Stimulated activated CD8-positive, alpha-beta memory T cell treated with anti-CD3 and anti-CD28 coated beads, Interleukin-12 subunit alpha, Interleukin-12 subunit beta, amount 100 ng/mL, for 1 hour (primary cell): Measurements from ENCODE around the gene ACSS2.

Experiments used
- DNase-seq: peaks from one replicate; pipeline ENCODE4 v3.0.0-alpha.2; 2020; ENCODE audit warnings: low read depth

Gene ACSS2, protein sequence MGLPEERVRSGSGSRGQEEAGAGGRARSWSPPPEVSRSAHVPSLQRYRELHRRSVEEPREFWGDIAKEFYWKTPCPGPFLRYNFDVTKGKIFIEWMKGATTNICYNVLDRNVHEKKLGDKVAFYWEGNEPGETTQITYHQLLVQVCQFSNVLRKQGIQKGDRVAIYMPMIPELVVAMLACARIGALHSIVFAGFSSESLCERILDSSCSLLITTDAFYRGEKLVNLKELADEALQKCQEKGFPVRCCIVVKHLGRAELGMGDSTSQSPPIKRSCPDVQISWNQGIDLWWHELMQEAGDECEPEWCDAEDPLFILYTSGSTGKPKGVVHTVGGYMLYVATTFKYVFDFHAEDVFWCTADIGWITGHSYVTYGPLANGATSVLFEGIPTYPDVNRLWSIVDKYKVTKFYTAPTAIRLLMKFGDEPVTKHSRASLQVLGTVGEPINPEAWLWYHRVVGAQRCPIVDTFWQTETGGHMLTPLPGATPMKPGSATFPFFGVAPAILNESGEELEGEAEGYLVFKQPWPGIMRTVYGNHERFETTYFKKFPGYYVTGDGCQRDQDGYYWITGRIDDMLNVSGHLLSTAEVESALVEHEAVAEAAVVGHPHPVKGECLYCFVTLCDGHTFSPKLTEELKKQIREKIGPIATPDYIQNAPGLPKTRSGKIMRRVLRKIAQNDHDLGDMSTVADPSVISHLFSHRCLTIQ

DNA sequence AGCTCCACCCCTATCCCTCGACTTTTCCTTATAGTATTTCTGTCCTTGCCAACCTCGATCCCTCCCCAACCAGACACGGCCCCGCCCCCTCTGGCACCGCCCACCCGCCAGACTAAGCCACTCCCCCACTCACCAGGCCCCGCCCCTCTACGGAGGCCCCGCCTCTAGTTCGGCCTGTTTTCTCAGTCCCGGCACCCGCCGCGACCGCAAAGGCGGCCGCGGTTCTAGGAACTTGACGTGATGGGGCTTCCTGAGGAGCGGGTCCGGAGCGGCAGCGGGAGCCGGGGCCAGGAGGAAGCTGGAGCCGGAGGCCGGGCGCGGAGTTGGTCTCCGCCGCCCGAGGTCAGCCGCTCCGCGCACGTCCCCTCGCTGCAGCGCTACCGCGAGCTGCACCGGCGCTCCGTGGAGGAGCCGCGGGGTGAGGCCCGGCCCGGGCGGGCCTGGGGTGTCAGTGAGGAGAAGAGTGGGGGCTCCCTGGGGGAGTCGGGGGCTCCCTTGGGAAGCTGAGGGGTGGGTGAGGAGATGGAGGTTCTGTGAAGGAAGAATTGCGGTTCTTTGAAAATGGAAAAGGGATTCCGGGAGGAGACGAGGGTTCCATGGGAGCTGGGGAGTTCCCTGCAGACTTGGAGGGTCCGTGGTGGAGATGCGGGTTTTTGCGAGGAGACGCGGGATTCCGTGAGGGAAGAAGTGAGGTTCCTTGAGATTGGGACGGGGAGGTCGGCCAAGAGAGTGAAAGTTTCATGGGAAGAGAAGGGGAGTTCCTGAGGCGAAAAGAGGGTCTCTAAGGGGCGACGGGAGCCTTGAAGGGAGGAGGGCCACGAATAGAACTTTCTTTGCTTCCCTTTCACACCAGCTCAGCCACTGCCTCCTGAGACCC lies at the start of gene ACSS2:
ACSS2 (plus strand) TSS at position 207 of the 877 bp plus-strand sequence; CDS start at position 241, 34 bp downstream.
- peak; percentile 91 for DNase-seq

DNA sequence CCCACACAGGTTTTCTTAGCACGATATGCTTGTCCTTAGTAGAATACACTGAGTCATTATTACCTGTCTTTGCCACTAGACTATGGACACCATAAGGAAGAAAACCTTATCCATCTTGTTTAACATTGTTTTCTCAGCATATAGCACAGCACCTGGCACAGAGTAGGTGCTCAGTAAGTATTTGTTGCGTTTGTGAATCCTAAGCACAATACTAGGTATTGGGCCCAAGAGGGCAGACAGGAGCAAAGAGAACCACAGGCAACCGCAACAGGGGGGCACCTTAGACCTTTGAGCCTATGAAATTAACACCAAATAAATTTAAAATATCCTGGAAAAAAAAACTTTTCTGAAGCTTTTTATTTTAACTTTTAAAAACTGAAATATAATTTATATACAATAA lies 47.2 kb upstream of the ACSS2 start:
- no peak for DNase-seq

DNA sequence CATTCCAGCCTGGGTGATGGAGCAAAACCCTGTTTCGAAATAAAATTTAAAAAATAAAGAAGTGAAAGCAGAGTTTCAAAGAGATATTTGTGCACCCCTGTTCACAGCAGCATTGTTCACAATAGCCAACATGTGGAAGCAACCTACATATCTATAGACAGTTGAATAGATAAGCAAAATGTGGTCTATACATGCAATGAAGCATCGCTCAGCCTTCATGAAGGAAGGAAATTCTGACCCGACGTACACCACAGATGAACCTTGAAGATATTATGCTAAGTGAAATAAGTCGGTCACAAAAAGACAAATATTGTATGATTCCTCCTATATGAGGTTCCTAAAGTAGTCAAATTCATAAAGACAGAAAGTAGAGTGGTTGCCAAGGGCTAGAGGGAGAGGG lies 44.5 kb upstream of the ACSS2 start:
- no peak for DNase-seq

DNA sequence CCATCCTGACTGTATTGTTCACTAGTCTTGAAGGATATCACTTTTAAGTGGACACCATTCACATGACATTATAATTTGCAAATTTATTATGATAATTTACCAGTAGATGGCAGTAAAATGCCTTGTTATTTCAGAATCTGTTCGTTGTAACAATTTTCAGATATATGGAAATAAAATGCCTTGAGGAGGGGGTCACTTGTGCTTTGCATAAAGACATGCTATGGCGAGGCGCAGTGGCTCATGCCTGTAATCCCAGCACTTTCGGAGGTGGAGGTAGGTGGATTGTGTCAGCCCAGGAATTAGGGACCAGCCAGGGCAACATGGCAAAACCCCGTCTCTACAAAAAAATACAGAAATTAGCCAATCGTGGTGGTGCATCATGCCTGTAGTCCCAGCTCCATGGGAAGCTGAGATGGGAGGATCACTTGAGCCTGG lies 41.9 kb upstream of the ACSS2 start:
- DNase-seq: no peak

DNA sequence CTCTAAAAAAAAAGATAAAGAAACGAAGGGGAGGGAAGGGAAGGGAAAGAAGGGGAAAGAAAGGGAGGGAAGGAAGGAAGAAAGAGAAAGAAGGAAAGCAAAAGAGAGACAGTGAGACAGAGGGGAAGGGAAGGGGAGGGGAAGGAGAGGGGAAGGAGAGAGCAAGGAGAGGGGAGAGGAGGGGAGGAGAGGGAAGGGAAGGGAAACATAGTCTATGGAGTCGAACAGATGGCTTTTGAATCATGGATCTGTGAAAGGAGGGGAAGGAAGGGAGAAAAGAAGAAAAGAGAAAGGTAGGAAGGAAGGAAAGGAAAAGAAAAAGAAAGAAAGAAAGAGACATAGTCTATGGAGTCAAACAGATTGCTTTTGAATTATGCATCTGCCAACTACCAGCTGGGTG lies 34.3 kb upstream of the ACSS2 start:
- DNase-seq: no peak

DNA sequence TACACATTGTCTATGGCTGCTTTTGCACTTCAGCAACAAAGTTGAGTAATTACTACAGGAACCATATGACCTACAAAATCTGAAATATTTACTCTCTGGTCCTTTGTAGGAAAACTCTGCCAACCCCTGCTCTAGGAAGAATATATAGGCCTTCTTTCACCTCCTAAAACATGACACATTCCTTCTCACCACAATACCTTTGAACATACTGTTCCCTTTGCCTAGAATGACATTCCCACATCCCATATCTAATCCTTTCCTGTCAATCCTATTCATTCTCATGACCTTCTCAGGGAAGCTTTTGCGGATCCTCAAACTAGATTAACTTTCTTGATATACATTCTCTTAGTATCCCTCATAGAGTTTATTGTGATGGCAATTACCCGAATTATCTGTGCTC lies 33.0 kb upstream of the ACSS2 start:
- no peak for DNase-seq

DNA sequence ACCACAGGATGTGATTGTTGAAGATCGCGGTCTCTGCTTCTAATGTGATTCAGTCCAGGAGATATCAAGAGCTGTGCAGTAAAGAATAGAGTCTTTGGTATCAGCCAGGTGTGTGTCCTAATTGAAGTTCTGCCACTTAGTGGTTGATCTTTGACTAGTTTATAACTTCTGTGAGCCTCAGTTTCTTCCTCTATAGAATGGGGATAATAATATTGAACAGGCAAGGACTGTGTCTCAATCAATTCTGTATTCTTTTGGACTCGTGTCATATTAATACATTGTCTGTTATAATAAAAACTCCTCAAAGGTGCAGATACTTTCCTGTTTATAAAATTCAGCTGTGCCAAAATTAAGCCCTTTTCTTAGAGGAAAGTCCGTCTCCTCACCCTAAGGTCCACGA lies 27.8 kb upstream of the ACSS2 start:
- no peak for DNase-seq

DNA sequence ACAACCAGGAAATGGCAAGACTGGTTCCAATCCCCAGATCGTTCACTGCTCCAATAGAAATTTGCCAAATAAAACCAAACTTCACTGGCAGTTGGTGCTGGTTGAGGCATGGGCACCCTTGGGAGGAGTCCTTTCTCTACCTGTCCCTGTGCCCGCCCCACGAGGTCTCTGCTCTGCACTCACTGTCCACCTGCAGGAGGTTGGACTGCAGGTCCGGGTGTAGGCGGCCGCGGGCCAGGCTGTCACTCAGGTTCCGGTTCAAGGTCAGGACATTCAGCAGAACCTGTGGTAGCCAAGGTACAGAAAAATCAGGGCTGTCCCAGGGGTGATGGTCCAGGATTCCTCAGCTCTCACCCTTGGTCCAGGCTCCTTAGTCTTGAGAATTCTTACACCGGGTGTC lies 26.6 kb upstream of the ACSS2 start:
- DNase-seq: no peak

DNA sequence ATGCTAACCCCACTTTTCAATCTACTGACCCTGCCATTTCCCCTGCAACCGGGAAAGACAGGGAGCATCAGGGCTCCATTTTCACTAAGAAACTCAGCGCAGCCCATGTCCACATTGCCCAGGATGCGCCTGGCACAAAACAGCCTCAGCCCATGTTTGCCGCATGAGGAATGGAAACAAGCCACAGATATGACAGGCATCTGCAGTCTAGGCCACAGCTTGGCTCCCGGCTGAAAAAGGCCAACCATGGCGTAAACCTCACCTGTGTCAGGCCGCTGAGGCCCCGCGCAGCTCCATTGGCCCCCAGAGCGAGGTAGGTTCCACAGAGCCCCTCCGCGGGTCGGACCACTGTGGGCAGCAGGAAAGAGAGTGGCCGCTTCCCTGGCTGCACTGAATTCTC lies 25.4 kb upstream of the ACSS2 start:
- DNase-seq: no peak

DNA sequence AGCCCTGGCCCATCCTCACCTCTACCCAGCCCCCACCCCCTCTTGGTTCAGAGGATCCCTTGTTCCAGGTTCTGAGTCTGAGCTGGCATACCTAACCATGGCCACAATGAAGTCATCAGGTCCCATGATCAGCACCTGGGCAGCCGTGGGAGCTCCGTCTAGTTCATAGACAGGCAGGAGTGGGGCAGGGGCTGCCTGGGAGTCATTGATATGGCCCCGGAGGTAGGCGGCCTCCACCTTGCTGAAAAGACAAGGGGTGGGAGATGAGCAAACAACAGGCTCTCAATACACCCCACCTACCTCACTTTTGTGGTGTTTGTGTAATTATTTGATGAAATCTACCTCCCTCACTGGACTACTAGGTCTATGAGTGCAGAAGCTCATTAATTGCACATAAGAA lies 24.1 kb upstream of the ACSS2 start:
- DNase-seq: no peak

DNA sequence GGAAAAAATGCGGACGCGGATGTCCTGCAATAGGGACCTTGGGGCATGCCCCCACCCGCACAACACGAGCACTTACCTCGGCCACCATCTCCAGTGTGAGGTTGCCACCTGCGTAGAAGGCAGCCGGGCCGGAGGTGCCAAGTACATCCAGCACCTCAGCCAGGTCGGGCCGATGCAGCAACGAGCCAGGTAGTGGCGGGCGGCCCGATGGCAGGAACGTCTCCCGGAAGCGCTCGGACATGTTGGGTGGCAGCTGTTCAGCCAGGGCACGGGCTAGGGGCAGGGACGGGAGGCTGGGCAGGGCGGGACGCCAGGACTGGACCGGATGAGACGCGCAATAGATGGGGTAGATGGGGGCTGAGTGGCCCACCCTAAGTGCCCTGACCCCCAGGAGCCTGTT lies 17.0 kb upstream of the ACSS2 start:
- no peak for DNase-seq

DNA sequence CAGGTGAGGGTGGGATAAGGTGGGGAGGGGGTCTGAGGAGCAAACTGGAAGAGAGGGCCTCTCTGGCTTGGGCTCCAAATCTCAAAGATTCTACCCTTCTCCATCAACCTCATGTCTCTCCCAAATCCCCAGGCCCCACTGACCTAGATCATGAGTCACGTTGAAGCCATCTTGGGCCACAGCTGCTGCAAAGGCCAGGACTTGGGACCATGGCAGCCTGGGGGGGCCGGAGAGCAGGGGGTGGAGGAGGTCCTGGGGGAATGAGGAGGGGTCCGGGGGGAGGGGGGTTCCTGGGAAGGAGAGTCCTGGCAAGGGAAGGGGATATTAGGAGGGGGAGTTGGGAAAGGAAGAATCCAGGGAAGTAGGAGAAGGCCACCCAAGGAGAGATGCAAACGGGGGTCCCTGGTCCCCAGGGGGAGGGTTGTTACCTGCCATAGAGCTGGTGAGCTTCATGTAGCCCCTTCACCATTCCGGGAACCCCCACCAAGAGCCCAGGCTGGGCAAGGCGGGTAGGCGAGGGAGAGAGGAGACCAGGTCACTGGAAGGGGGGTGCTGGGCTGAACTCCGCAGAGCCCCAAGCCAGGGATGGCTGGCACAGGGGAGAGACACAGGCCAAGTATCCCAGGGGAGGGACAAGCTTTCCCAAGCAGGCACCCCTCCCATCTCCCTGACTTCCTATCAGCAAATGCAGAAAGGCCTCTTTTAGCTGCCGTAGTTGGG lies 16.4 kb upstream of the ACSS2 start:
- no peak for DNase-seq

DNA sequence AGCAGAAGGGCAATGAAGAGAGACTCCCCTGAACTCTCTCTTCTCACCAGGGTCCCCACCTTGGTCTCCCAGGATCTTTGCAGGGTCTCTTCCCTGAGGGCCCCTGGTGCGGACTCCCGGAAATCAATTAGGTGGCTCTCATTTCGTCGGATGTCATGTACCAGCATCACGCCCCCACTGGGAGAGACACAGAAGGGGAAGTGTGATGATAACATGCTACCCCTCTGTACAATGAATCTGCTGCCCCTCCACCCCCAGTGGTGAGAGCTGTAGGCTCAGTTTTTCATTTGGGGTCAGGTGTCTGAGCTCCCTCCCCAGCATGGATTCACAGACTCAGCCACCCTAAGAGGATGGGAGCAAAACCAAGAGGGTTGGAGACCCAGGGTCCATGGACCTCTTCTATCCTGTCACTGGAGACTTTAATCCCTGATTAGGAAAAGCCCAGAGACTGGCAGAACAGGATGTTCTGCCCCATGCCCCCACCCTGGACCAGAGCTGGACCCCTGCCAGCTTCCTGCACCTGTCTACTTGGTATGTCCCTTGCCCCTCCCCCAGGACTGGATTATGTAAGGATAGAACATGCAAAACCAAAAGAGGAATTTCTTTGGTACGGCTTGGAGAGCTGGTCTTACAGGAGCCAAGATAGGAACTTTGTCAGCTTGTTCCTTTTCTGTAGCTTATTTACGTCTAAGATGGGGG lies 14.9 kb upstream of the ACSS2 start:
- DNase-seq: no peak

DNA sequence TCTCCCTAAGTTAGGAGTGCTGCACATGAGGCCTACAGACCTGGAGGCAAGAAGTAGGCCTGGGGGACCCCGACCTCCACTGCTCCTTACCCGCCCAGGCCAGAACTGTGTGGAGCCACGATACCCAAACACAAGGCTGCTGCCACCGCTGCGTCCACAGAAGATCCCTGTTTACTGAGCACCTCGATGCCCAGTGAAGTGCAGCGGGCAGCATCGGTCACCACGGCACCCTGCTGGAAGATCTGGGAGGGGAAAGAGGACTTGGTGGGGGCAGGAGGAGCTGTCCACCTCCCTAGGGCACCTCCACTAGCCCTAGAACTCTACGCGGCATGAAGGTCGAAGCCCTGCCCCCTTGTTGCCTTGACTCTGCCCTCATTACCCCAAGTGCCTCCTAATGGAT lies 13.7 kb upstream of the ACSS2 start:
- DNase-seq: no peak

DNA sequence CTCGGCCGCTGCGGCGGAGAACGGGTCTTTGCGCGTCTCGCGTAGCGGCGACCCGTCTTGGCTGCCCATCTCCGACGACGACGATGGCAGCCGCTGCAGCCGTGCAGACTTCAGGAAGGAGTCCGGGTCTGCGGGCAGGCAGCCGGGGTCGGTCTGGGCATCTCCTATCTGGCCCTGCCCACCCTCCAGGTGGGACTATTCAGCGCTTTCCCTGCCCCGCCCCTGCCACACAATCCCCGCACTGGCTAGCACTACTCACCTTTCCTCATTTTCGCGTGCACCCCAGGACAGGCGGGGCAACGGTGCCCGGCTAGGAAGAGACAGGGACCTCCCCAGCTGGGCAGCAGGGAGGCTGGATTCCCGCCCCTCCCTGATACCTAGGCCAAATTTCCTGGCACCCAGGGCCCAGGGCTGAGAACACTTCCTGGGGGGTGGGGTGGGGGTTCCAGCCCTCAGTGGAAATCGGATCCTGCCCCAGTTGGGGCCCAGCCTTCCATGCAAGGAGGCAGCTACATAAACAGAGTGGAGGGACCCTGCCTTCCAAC lies 12.9 kb upstream of the ACSS2 start:
- DNase-seq: no peak

DNA sequence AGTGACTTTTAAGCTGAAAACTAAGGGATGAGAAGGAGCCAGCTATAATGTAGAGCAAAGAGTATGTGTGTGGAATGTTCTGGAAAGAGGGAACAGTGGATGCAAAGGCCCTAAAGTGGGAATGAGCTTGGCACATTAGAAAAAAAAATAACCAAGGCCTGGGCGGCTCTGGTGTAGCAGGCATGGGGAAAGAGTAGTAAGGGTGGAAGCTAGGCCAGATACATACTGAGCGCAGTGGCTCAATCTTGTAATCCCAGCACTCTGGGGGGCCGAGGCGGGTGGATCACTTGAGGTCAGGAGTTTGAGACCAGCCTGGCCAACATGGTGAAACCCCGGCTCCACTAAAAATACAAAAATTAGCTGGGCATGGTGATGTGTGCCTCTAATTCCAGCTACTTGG lies 12.2 kb upstream of the ACSS2 start:
- DNase-seq: no peak

DNA sequence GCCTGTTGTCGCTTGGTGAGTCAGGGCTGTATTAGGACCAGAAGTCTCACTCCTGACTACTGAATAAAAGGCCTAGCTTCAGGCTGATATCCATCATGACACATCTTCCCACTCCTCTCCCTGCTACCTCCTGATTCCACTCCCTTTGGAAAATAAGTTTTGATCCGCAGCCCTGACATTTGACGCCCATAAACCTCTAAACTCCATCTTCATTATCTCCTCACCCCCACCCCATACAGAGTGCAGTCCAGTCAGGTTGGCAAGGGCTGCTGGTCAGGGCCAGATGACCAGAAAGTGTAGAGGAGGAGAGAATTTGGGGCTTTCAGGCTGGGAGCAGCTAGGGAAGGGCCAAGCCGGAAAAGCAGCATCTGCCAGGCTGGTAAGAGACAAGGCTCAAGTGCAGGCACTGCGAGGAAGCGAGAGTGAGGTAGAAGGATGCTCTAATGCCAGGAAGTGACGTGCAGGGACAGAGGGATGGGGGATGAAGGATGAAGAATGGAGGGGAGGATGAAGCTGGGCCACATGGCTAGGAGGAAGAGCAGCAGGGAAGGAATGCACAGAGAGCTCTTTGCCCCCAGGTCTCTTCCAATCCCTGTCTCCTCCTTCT lies 5.0 kb upstream of the ACSS2 start:
- DNase-seq: no peak

DNA sequence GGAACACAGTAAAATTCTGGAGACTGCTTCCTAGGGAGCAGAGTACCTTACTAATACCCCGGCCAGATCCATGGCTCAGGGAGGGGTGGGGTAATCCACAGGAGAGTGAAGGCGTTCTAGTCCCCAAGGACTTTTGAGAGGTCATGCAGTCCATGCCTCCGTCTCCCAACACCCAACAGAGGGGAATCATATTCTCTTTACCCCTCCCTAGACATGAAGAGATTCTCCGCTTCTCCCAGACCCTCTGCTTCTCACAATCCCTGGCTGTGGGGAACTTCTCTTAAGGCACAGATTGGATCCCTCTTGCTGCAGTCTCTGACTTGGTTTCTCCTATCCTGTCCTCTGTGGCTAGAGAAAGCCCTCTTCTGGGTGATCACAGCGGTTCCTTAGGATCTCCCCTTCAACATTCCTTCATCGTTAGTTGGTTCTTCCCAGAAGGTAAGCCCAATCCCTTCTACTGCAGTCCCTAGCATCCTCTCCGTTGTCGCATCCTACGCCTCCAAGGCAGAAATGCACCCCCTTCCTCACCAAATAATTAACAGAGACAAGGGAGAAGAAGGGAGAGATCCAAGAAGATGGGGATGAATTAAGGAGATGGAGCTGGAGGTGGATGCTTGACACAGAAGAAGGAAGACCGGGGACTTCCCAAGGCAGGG lies 4.3 kb upstream of the ACSS2 start:
- no peak for DNase-seq

DNA sequence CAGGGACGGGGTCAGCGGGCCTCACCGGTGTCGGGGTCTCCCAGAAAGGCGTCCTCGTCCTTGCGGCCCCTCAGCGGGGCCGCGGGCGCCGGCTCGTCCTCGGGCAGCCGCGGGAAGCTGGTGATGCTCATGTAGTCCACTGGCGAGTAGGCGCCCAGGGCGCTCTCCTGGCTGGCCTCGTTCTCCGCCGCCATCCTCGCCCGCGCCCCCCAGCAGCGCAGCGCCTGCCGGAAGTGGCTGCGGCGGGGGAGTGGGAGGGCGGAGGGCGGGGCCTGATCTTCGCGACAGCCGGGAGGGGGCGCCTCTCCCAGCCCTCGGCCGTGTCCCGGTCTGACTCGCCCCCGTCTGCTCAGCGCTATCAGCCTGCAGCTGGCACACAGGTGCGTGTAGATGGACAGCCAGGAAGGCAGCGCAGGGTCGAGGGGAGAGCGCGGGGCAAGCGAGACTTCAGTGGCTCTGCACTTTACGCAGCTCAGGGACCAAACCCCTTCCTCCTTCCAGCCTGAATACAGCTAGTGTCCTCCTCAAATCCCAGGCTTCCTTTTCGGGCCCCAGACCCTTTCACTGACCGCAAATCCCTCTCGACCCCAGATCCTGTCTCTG lies 3.7 kb upstream of the ACSS2 start, which contains the start of gene GGT7:
GGT7 (minus strand) TSS at position 235 of the 603 bp plus-strand sequence; CDS start at position 194, 41 bp downstream.
- peak; percentile 76 for DNase-seq
